ENCODE data around the gene CUX1.
"Not testable (repeated sequence)": the region's sequence is repeated elsewhere in the genome, so short reads cannot be mapped to it uniquely, and the experiment has no call there.

Gene CUX1

DNA sequence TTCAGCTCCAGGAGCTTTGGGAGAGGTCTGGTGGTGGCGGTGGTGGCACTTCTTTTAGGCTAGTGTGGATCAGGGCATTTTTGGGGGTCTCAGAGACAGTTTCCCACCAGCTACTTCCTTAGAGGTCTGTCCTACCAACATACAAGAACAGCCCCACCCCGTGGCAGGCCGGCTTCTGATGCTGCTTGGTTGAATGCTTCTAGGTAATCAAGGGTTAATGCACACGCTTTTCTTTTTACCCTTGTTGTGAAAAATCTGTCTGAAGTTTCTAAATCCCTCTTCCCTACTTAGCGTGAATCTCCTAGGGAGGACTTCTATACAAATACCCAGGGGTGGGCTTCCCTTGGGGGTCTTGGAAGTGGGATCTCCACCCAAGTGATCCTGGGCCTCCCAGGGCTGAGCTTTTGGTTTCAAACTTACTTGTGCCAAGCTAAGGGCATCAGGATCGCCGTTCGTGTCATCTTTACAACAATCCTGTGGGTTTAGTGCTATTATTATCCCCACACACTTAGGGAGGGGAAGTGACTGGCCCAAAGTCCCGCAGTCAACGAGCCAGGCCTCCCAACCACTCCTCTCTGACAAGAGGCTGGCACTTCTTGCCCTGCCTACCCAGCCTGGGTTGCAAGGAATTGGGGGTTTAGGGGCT, 471.0 kb downstream of the CUX1 start:
- no peak for DNase-seq (ENCODE audit: low spot score)

DNA sequence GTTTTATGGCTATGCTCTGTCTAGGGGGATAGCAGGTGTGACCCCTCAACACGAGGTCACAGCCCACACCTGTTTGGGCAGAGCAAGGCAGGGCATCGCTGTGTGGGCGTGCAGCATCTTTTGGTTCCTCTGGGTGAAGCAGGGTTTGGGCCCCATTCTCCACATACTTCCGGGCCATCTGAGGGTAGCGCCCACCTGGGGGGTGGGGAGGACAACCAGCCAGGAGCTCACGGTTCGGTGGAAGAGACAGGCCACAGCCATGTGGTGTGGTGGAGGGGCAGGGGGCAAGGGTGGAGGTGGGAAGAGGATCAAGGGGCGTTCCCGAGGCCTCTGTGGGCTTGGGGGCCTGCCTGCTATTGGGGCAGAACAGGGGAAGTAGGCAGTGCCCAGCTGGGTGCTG, 471.6 kb downstream of the CUX1 start:
- DNase-seq (ENCODE audit: low spot score) = no peak

DNA sequence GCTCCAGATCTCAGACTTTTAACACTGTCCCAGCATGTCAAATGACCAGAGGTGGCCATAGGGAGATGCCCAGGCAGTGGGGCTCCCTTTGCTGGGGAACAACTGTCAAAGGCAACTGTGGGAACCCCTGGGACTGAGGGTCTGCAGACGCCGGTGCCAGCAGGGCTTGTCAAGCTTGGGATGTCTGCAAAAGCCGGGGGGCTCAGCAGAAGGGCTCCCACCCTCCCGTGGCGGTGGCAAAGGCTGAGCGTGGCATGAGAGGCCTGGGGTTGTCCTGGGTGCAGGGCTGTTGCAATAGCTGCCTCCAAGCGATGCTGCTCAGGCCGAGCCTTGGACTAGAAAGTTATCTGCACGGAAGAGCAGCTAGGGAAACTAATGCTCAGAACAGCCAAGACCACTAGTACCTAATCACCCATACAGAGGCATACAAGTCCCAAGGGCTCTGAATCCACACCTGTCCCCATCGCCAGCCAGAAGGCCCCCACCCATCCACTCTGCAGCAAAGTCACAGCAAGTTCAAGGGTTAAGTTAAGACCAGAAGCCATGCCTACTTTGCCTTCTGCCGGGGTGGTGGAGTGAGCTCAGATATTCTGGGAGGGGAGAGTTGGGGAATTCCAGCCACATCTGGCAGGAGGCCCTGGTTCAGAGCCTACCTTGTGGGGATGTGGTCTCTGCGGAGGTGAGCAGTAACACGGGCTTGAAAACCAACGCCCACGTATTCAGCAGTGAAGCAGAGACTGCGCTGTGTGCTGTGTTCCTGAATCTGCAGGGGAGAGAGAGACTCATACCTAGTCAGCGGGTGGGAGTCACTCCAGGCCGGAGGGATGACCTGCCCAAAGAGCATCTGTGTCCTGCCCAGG, 473.9 kb downstream of the CUX1 start:
- no peak for DNase-seq (ENCODE audit: low spot score)

DNA sequence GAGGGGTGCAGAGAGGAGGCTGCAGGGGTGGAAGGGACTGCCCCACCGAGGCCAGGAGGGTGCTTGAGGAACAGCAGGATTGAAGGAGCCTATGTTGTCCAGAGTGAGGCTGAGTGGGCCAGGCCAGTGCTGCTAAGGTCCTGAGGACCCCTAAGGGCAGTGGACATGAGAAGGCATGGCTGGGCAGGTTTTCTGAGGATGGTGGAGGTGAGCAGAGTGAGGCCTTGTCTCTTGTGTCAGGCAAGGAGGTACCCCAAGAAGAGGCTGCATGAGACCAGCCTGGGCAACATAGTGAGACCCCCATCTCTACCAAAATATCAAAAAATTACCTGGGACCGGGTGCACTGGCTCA, 474.5 kb downstream of the CUX1 start:
- no peak for DNase-seq (ENCODE audit: low spot score)

DNA sequence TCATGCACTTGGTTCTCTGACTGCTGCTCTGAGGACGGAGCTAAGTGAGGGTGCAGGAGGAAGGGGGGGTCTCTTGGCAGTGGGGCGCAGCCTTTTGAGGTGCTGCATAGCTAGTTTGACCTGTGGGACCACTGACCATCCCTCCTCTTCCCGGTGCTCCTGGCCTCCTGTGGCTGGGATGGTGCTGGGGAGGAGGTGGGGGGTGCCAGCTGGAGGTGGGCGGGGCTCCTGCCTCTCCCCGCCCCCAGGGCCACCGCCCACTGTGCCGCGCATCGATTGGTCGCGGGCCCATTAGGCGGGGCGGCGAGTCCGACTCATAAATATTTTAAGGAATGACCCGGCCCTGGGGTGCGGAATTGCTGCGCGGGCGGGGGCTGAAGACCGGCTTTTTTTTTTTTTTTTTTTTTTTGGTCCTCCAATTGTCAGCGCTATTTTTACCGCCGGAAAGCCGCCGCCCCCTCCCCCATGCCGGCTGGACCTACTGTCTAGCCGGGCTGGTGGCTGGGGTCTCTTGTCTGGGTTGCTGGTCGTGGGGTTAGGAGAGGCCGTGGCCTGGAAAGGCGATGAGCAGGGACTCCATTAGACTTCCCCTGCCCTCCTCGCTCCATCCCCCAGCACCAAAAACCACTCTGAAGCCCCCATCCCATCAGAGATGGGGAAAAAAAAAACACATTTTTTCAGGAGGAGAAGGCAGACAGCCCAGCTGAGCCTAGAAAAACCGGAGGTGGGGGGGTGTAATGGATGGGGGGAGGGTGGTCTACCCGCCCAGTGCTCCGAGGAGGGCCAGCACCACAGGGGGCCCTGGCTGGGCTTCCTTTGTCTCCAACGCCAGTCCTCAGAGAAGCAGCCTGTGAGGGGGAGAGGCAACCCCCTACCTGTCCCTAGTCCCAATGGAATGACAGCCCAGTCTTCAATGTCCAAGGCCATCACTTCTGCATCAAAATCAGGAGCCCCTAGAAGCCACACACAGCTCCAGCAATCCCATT, 475.7 kb downstream of the CUX1 start:
- no peak for DNase-seq (ENCODE audit: low spot score)

DNA sequence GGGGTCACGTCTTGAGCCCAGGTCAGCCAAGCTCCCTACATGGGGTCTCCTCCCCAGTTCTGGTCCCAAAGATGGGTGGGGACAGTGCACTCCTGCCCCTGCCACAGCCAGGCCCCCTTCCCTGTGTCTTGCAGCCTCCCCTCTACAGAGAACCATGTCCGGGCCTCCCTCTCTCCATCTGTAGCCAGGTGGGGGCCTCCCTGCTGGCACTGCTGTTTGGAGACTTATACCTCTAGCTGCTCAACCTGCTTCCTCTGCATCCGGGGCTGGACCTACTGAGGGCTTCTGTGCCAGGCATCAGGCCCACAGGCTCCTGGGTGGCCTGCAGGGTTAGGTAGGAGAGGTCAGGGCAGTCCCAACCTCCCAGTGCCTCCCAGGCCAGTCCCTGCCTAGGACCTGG, 477.2 kb downstream of the CUX1 start:
- DNase-seq (ENCODE audit: low spot score) = no peak

DNA sequence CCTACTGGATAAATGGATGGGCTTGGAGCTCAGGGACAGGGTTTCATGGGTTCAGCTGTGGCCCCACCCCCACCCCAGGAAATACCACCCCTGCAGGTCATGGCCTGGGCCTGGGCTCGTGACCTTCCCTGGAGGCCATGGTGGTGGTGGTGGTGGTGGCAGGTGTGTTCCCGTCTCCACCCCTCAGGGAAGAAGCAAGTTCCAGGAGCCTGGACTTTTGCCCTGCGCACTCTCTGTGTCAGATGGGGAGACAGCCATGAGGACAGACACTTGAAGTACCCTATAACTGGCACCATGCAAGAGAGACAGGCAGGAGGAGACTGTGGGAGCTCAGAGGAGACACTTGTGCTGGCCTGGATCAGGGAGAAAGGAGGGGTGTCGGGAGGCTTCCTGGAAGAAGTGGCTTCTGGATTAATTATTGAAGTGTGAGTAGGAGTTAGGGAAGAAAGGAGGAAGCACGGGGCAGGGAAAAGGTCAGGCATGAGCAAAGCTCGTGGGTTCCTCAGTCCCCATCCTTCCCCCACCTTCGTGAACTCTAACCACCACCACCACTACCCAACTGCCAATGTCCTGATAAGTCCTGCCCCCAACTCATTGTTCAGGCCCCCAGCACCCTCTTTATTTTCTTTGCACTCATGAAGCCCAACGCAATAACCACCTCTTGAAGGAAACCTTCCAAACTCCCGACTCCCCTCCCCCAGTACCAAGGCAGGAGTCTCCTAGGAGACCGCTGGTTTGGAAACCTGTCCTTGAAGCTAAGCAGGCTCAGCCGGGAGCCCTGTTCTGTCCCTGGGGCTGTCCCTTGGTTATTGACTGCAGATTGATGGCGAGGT, 478.1 kb downstream of the CUX1 start:
- DNase-seq (ENCODE audit: low spot score) = no peak

DNA sequence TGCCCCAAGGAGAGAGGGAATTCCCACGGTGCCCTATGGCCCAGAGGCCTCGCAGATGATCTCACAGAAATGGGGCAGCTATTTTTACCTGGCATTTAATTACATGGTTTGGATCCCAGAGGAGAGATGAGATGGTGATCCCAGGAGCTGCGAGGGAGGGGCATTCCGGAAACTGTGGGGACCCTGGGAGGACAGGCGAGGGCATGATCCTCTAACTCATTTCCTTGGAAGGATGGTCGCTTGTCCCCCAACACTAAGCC, 478.7 kb downstream of the CUX1 start:
- no peak for DNase-seq (ENCODE audit: low spot score)

DNA sequence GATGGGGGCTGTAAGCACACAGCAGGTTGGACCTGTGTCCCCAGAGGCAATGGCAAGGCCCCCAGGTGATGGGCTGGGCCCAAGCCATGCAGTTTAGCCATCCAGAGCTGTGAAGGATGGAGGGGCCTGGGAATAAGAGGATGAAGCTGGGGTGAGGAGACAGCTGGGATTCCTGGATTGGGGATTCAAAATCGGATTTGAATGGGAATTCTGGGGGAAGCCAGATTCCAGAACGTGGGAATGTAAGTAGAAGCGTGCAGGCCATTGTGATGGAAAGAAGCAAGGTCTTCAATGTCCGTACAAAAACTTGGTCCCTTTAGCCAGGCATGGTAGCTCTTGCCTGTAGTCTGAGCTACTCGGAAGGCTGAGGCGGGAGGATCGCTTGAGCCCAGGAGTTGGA, 479.1 kb downstream of the CUX1 start:
- no peak for DNase-seq (ENCODE audit: low spot score)

DNA sequence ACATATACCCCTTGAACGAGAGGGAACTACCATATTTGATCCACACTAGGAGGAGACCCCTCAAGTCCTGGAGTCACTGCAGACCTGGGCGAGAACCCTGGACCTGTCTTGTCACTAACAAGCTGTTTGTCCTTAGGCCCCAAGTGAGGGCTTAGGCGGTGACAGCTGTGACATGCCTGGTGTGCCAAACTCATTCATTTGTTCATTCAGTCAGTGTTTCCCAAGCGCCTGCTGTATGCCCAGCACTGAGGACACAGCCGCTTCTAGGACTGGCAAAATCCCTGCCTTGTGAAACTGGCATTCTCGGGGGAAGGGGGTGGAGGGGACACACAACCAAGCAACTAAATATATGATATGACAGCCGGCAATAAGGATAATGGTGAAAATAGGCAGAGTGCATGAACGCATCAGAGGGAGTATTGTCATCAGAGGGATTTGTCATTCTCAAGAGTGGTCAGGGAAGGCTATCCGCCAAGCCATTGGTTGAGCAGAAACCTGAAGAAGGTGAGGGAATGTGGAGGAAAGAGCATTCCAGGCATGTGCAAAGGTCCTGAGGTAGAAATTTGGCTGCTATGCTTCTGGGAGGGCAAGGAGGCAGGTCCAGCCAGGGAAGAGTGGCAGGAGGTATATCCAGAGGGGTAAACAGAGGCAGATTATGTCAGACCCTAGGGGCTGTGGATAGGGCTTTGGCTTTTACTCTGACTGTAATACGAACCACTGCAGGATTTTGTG, 480.2 kb downstream of the CUX1 start:
- no peak for DNase-seq (ENCODE audit: low spot score)

DNA sequence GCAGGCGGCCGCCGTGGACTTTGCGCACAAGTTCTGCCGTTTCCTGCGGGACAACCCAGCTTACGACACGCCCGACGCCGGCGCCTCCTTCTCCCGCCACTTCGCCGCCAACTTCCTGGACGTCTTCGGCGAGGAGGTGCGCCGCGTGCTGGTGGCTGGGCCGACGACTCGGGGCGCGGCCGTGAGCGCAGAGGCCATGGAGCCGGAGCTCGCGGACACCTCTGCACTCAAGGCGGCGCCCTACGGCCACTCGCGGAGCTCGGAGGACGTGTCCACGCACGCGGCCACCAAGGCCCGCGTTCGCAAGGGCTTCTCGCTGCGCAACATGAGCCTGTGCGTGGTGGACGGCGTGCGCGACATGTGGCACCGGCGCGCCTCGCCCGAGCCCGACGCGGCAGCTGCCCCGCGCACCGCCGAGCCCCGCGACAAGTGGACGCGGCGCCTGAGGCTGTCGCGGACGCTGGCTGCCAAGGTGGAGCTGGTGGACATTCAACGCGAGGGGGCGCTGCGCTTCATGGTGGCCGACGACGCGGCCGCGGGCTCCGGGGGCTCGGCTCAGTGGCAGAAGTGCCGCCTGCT, 483.3 kb downstream of the CUX1 start:
- DNase-seq (ENCODE audit: low spot score) = no peak

DNA sequence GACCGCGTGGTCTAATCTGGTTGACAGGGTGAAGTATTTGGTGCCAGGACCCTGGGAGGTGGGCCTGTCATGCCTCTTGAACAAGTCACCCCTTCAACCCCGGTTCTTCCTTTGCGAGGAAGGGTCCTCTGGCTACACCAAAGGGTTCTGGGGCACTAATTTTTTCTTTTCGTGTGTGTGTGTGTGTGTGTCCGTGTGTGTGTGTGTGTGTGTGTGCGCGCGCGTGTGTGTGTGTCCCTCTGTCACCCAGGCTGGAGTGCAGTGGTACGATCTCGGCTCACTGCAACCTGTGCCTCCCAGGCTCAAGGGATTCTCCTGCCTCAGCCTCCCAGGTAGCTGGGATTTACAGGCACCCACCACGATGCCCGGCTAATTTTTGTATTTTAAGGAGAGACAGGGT, 483.9 kb downstream of the CUX1 start:
- not testable (repeated sequence) for DNase-seq (ENCODE audit: low spot score)

DNA sequence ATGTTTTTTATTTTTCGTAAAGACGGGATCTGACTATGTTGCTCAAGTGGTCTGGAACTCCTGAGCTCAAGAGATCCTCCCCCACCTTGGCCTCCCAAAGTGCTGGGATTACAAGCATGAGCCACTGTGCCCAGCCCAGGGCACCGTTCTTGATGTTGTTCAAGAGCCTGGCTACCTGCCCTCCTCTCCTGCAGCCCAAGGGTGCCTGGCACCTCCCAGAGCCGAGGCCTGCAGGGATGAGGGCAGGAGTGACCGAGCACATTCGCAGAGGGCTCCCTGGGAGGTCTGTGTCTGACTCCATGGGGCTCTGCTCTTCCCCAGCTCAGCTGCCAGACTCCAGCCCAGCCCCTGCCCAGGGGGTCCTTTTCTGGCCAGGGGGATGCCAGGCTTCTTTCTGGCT, 484.6 kb downstream of the CUX1 start:
- no peak for DNase-seq (ENCODE audit: low spot score)

DNA sequence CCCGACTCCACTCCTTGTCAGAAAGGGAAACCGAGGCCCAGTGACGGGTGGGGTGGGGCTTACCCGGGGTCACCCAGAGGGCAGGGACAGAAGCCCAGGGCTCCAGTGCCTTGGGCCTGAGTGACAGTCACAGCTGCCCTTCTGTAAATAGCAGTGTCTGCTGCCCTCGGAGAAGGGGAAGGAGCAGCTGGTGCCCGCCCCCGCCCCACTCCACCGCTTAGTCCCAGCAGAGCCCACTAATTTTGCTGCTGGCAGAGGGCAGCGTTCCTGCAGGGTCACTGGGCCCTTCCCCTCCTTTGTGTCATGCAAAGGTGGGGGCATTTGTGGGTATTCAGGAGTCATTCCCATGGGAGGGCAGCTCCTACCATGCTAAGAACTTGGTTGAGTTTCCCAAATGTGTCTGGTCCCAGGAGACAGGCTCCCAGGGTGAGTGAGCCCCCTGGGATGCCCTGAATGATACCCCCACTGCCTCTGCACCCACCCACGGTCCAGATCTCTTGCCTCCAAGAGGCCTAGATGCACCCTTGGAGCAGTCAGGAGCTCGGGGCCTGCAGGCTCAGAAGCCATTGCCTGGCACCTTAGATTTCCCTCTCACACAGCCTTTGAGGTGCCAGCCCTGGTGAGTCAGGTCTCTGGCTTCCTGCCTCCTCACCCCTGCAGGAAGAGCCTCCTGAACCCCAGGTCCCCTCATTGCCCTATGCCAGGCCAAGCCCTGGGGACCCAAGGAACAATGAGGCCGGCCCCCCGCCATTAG, 486.4 kb downstream of the CUX1 start:
- no peak for DNase-seq (ENCODE audit: low spot score)

DNA sequence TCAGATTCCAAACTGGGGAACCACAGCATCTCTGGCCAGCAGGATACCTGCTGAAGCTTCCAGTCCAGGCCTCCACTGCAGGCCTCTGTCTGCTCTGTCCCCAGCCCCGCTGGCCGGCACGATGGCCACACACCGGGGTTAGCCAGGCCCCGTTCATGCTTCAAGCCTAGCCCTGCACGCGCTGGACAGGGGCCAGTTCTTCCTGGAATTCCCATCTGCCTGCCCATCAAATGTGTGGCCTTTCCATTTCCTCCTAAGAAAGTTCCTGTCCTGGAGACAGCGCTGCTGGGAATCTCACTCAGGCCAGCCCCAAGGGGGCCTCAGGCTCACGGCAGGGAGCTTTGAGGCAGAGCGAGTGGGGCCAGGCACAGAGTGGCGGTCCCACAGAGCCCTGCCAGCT, 487.2 kb downstream of the CUX1 start:
- no peak for DNase-seq (ENCODE audit: low spot score)

DNA sequence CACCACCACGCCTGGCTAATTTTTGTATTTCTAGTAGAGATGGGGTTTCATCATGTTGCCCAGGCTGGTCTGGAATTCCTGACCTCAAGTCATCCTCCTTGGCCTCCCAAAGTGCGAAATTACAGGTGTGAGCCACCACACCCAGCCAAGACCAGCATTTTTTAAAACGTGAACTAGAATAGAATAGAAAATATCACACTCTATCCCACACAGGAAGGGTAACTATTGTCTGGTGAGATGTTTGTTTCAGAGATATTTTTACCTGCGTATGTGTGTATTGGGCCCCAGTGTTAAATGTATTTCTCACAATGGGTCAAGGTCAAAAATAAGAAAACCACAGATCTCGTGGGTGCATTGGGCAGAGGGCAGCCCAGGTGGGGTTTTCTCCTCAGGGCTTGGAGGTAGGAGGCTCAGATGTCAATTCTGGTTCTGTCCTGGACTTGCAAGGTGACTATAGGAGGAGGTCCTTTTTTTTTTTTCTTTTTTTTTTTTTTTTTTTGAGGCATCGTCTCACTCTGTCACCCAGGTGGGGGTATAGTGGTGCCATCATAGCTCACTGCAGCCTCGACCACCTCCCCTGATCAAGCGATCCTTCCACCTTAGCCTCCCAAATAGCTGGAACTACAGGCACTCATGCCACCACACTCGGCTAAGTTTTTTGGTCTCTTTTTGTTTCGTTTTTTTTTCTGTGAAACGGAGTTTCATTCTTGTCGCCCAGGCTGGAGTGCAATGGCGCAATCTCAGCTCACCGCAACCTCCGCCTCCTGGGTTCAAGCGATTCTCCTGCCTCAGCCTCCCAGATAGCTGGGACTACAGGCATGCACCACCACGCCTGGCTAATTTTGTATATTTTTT, 488.2 kb downstream of the CUX1 start:
- no peak for DNase-seq (ENCODE audit: low spot score)

DNA sequence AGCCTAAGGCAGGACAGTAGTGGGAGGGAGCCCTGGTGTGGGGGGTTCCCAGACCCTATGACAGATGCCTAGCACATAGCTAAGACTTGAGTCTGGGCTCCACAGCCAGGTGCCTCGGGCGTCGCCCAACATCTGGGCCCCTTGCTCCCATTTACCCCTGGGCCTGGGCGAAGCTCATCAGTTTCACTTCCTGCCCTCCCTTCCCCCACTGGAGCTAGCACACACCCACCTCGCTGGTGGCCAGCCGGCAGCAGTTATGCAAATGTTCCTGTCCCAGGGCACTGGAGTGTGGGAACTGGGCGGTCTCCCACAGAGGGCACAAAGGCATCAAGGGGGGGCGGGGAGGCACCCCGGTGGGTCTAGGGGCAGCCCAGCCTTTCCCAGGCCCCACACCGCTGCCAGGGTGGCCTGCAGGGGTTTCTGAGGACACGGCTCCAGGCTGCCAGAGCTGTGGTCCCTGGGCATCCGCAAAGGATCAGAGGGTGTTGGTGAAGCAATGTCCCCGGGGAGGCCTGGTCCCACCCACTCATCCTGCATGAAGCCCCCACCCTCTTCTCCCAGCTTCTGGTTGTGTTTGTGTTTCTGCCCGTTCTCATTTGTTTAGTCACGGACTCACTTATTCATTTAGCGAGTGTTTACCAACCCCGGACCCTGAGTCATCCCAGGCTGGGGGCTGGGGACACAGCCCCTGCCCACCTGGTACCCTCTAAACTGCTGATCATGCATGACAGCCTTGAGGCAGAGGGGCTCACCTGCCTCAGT, 489.7 kb downstream of the CUX1 start:
- no peak for DNase-seq (ENCODE audit: low spot score)

DNA sequence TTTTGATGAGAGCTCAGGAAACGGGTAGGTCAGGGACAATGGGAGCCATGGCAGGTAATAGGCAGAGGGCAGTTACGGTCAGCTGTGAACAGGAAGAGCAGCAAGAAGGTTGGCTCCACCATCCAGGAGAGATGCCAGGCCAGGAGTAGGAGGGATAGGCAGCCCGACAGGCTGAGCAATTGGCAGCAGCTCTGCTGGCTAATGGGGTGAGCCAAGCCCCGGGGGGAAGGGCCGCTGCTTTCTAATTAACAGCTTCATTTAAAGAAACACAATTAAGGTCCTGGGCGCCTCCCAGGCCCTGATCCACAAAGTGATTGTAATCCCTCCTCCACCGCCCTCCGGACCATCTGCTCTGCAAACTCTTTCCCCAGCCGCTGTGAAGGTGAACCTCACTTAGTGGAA, 493.0 kb downstream of the CUX1 start:
- DNase-seq (ENCODE audit: low spot score) = no peak

Measured in left forelimb (tissue), 1 donor.